Stimulated activated CD4-positive, alpha-beta T cell treated with anti-CD3 and anti-CD28 coated beads, TNF-alpha, amount 100 ng/mL, for 1 hour (primary cell): ENCODE results near the gene ERAP2.

Source experiments
- DNase-seq, 3 donors: peaks; one replicate each; pipeline ENCODE4 v3.0.0-alpha.2; 2020; ENCODE audit warnings: low read depth in 3 of 3, low spot score in 1 of 3

Gene ERAP2

GRCh38 chr5:96962540-96962991, 86.3 kb downstream of the ERAP2 start:
- DNase-seq: no peak

- no peak for DNase-seq
Measured at GRCh38 chr5:96963267-96963666, 87.0 kb downstream of the ERAP2 start.

GRCh38 chr5:96966801-96967200, 90.5 kb downstream of the ERAP2 start:
- no peak for DNase-seq

GRCh38 chr5:96967400-96967799, 91.1 kb downstream of the ERAP2 start:
- DNase-seq: no peak

GRCh38 chr5:96968074-96968473, 91.8 kb downstream of the ERAP2 start:
- DNase-seq: no peak

- DNase-seq: no peak
Measured at GRCh38 chr5:96968614-96969013, 92.3 kb downstream of the ERAP2 start.
